Left cardiac atrium (tissue), 4 donors: Measurements from ENCODE around the gene FLT1. TPM values are rescaled to one million over a fixed set of nuclear protein-coding genes. Genes with fewer than 3 reads are reported as not detected.

Experiments used
- ATAC-seq, 2 donors: fragments of 200-7000 bp; cut with Tn5 transposase; one replicate each; pipeline ENCODE4 v1.9.1; 2020; ENCODE audit warnings: mild to moderate bottlenecking in 2 of 2, moderate library complexity in 2 of 2
- DNase-seq: peaks from one replicate; pipeline ENCODE4 v3.0.0-alpha.2; 2020
- intact Hi-C, 2 donors: fragments of 100-400 bp; cut with DNase I; formaldehyde crosslinking; loops; one replicate each; pipeline versions ENCODE4 v1.14.1 to v1.15.1; 2022 to 2023
- total RNA-seq, 2 donors: library from RNA; stranded (reverse); fragmentation: NEBNext Ultra II Directional; extraction: Animal tissue kit (Norgen Biotek cat#: 25700); gene quantifications; one replicate each; pipeline ENCODE4 v1.2.1, GENCODE V29; 2021
- donor health status: DM: no; HTN: yes; CAD: no.
- donor health status: DM: no; HTN: yes; CAD: no; lungs with severe emphysema.
- donor health status: DM: yes; HTN: yes; CAD: no.
- donor health status: Dilated cardiomyopathy.

The FLT1 gene
- total RNA-seq, 2 donors from 2014 or later = 38.7 to 49.5 TPM

- ATAC-seq (no peak), DNase-seq (no peak)
- intact Hi-C loops = no loop called here
Observed at GRCh38 chr13:28339419-28339818, 155.5 kb downstream of the FLT1 start.

DNA sequence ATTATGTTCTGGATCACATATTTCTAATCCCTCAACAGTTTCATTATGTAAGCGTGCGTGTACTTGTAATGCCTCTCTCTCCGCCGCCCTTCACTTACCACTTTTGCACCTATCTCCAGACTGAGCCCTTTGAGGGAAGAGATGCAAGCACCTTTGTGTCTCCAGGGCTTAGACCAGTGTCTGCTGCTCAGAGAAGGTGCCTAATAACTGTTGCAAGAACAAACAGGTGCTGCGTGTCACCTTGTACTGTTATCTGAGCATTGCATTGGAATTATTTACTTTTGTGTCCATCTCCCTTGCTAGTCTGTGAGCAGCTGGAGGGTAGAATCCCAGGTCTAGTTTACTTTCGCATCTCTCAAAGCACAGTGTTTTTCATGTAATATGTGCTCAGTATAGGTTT, 156.2 kb downstream of the FLT1 start:
- no peak for ATAC-seq
- no peak for DNase-seq
- intact Hi-C loops = no loop called here

GRCh38 chr13:28338006-28338574, 156.8 kb downstream of the FLT1 start:
- no peak for DNase-seq
- peak; percentile 39 to 47 for ATAC-seq
- intact Hi-C loops = no loop called here

DNA sequence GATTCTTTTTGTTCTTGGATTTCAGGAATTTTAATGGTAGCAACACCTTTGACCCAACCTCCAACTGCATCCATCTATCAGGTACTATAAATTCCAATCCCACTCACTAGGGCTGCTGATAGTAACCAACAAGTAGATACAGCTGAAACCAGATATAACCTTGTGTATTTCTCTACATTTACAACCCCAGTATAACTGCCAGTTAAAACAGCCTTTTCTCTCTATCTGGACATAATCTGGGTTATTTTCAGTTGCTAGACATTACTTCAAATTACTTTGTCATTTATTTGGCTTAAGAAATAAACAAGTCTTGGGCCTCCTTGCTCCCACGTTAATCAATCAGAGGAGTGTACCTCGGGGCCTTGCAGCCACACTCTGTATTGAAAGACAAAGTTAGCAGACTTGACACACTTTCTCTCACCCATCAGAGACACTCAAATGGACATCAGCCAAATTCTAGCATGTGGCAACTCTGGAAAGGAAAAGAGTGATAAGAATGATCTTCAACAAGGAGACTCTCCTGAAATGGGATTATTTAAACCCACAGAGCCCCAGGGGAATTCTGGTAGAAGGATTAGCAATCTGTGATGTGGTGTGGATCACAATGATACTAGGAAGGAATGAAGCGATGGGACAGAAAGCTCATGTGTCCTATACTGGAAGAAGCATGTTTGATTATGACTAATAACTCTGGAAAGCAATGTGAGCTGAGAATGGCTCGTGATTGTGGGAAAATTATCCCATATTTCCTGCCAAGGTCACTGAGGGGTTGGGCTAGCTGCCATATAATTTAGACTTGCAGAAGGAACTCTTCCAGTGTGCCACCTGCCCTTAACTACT, 157.5 kb downstream of the FLT1 start:
- ATAC-seq = peak; percentile 50 to 75
- DNase-seq = no peak
- intact Hi-C loops = no loop called here

GRCh38 chr13:28336193-28336657, 158.7 kb downstream of the FLT1 start:
- ATAC-seq (peak; percentile 45 to 51), DNase-seq (peak; percentile 50)
- intact Hi-C loops = no loop called here

GRCh38 chr13:28333204-28333881, 161.6 kb downstream of the FLT1 start:
- DNase-seq (no peak), ATAC-seq (no peak)
- intact Hi-C loops = no loop called here

DNA sequence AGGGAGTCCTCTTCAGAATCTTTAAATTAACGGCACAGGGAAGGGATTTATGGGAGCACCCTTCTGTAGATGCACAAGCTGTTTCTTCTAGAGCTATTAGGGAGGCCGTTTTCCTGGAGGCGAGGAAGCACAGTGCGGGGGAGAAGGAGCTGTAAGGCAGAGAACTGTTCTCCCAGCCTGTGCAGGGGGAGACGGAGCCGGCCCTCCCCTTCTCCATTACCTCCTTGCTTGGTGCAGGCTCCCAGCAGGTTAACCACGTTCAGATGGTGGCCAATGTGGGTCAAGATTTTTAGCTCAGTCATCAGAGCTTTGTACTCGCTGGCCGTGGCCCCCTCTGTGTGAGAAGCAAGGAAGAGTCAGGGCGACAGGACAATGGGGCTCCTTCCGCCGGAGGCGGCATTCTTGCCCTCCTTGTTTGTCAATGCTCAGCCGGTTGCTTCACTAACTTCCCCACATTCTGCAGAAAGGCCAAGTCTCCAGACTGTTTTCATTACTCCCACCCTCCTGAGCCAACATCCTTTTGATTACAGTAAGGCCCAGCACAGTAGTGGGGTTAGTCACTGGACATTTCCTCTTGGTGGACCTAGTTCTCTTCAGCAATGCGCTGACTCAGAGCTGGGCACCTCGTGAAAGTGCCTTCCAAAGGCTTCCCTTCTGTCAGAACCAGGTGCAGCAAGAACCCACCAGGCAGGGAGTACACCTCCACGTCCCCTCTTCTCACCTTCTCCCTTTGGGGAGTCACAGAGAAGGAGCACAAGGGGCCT, 165.4 kb downstream of the FLT1 start:
- DNase-seq = peak; percentile 48
- intact Hi-C loops = loop anchor here in 1 of 2 donors (5.0 to 10.0 kb wide), 2 partner anchors 63 to 465 kb away; no protein-coding TSS in a partner anchor
- ATAC-seq = peak; percentile 82 to 90

DNA sequence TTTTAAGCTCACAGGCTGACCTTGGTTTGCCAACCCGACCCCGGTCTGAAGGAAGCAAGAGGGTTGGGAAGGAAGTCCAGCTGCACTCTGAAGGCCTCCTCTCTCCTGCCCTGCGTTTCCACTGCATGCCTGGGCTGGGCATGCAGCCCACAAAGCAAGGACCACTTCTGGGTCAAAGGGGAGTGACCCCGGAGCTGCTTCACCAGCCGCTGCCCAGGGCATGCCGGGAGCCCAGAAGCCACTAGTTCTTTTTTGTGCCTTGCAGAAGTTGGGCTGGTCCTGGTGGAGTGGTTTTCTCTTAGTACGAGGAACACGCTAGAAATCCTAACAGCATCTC, 166.7 kb downstream of the FLT1 start:
- DNase-seq (no peak), ATAC-seq (no peak)
- intact Hi-C loops = loop anchor here in 1 of 2 donors (5.0 to 10.0 kb wide), 2 partner anchors 64 to 467 kb away; no protein-coding TSS in a partner anchor

- no peak for DNase-seq
- no peak for ATAC-seq
- intact Hi-C loops = loop anchor here in 1 of 2 donors (5.0 to 10.0 kb wide), 2 partner anchors 65 to 467 kb away; no protein-coding TSS in a partner anchor
Observed at GRCh38 chr13:28327373-28328270, 167.3 kb downstream of the FLT1 start.

GRCh38 chr13:28326056-28326455, 168.9 kb downstream of the FLT1 start:
- ATAC-seq (no peak), DNase-seq (no peak)
- intact Hi-C loops = loop anchor here in 1 of 2 donors (5.0 to 10.0 kb wide), 2 partner anchors 66 to 469 kb away; no protein-coding TSS in a partner anchor

DNA sequence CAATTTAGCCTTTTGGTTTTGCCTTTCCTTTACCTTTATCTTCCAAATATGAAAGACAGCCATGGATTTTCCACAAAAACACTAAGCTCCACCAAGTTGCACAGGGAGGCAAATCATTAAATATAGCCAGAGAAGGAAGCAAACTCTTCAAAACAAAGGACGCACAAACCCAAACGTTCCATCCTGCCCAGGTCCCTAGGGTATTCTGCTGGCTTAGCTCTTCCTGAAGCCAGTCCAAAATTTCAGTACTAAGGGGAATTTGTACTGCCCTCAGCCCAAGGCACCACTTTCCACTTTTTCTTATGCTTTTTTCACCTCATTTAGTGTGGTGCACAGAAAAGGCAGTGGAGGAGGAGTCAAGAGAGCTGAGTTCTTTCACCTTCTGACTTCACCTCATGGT, 169.9 kb downstream of the FLT1 start:
- intact Hi-C loops = loop anchor here in 1 of 2 donors (5.0 to 10.0 kb wide), 2 partner anchors 67 to 470 kb away; no protein-coding TSS in a partner anchor
- ATAC-seq (peak; percentile 39), DNase-seq (no peak)

DNA sequence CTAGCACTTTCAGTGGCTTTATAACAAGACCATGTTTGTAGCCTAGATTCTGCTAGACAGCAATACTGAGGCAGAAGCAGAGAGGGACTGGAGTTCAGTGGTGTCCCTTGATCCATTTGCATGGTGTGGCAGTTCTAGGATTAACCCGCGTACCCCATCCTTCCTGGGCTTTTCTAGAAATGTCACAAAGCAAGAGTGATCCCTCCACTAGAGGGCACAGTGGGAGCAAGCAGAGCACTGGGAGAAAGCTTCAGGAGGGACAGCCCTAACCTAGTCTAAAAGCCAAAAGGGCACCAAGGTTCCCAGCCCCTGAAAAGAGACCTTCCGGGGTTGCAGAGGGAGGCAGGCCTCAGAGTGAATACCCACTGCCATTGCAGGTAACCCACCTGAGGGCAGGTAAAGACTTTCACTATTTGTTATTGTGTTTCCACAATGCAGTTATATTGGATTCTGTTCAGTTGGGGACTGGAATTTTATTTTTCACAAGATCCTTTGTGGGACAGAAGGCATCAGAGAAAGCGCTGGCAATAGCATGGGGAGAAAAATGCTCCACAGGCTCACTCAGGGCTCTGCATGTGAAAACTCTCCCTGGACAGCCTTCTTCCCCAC, 170.6 kb downstream of the FLT1 start:
- intact Hi-C loops = loop anchor here (1.0 to 10.0 kb wide), 3 partner anchors 312 to 471 kb away; no protein-coding TSS in a partner anchor
- ATAC-seq (peak; percentile 81 to 84), DNase-seq (peak; percentile 60)

DNA sequence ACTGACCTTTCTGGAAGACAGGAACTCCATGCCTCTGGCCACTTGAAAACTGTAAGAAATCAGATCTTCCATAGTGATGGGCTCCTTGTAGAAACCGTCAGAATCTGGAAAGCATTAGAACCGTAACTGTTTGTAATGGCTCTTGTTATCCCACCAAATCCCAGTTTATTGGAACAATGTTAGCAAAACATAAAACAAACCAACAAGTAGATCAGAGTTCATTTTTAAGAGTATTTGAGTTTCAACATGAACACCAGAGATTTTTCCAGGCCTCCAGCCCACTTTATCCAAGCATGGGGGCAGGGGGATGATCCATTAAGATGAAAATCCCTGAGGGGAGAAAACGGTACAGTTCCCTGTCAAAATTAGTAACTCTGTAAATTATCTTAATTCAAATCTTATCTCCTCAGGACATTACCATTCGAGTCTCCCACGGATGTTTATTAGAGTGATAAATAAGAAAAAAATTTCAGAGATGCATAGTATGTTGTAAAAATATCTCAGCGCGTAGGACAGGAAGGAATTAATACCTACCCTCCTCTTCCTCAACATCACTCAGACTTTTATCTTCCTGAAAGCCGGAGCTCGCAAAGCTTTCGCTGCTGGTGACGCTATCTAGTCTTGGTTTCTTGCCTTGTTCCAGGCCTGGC, 172.5 kb downstream of the FLT1 start:
- DNase-seq = no peak
- no peak for ATAC-seq
- intact Hi-C loops = loop anchor here (5.0 to 10.0 kb wide), 2 partner anchors 315 to 472 kb away; no protein-coding TSS in a partner anchor

DNA sequence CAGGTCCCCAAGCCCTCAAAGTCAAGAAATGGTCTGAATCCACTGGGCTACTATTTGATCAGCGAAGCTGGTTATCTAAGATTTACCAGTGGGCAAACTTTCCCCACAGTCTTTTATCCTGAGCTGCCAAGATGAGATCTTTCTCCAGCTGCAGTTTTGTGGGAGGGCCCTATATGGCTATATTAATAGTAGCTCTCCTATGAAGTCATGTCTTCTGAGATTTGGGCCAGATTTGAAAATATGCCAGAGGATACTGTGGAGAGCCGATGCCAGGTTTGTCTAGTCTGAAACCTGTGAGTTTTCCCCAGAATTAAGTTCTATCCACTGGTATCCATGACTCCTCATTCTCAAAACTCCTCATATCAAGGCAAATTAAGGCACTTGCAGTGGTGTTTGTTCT, 173.2 kb downstream of the FLT1 start:
- intact Hi-C loops = loop anchor here (5.0 to 10.0 kb wide), 2 partner anchors 316 to 473 kb away; no protein-coding TSS in a partner anchor
- no peak for ATAC-seq

GRCh38 chr13:28320884-28321574, 173.9 kb downstream of the FLT1 start:
- no peak for ATAC-seq
- DNase-seq = no peak
- intact Hi-C loops = loop anchor here (5.0 to 10.0 kb wide), 2 partner anchors 316 to 474 kb away; no protein-coding TSS in a partner anchor

More for the DNA sequence above, 173.2 kb downstream of the FLT1 start:
- no peak for DNase-seq

DNA sequence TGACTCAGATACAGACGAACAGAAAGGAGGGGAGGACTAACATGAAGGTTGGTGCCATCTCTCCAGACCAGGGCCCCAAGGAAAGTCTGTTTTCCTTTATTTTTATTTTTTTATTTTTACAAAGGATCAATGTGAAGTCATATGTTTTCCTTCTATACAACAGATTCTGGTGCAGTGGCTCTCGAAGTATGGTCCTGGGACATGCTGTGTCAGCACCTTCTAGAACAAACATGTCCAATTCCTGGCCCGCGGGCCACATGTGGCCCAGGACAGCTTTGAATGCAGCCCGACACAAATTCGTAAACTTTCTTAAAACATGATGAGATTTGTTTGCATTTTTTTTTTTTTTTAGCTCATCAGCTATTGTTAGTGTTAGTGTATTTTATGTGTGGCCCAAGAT, 174.7 kb downstream of the FLT1 start:
- intact Hi-C loops = loop anchor here (5.0 to 10.0 kb wide), 2 partner anchors 317 to 475 kb away; no protein-coding TSS in a partner anchor
- DNase-seq (no peak), ATAC-seq (no peak)
